Coronary artery (tissue), 2 donors: ENCODE measurements around the gene CFAP92.

Source experiments
- DNase-seq: peaks from one replicate; pipeline ENCODE4 v3.0.0-alpha.2; 2017; ENCODE audit warnings: low spot score
- H3K27ac ChIP-seq, 2 donors: fragments of 200-600 bp; sonication (generic); one replicate each; pipeline ENCODE4 v1.5.1; 2016 to 2019
- H3K4me3 ChIP-seq: fragments of 200-600 bp; sonication (generic); 2 replicates; pipeline ENCODE4 v1.5.1; 2016; ENCODE audit warnings: mild to moderate bottlenecking, moderate library complexity
- TF ChIP-seq, protein P1 (sequence below): fragments of 200-600 bp; sonication (generic); IDR thresholded peaks from one replicate; pipeline ENCODE4 v1.5.1; 2019; ENCODE audit warnings: antibody characterized with exemption

The CFAP92 gene

GRCh38 chr3:129006864-129007263, 13.0 kb upstream of the CFAP92 start:
- no peak overlapping the region for H3K27ac ChIP-seq
- H3K4me3 ChIP-seq: no peak overlapping the region
- DNase-seq: no peak
- TF ChIP-seq, protein P1, sequence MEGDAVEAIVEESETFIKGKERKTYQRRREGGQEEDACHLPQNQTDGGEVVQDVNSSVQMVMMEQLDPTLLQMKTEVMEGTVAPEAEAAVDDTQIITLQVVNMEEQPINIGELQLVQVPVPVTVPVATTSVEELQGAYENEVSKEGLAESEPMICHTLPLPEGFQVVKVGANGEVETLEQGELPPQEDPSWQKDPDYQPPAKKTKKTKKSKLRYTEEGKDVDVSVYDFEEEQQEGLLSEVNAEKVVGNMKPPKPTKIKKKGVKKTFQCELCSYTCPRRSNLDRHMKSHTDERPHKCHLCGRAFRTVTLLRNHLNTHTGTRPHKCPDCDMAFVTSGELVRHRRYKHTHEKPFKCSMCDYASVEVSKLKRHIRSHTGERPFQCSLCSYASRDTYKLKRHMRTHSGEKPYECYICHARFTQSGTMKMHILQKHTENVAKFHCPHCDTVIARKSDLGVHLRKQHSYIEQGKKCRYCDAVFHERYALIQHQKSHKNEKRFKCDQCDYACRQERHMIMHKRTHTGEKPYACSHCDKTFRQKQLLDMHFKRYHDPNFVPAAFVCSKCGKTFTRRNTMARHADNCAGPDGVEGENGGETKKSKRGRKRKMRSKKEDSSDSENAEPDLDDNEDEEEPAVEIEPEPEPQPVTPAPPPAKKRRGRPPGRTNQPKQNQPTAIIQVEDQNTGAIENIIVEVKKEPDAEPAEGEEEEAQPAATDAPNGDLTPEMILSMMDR: no peak

DNA sequence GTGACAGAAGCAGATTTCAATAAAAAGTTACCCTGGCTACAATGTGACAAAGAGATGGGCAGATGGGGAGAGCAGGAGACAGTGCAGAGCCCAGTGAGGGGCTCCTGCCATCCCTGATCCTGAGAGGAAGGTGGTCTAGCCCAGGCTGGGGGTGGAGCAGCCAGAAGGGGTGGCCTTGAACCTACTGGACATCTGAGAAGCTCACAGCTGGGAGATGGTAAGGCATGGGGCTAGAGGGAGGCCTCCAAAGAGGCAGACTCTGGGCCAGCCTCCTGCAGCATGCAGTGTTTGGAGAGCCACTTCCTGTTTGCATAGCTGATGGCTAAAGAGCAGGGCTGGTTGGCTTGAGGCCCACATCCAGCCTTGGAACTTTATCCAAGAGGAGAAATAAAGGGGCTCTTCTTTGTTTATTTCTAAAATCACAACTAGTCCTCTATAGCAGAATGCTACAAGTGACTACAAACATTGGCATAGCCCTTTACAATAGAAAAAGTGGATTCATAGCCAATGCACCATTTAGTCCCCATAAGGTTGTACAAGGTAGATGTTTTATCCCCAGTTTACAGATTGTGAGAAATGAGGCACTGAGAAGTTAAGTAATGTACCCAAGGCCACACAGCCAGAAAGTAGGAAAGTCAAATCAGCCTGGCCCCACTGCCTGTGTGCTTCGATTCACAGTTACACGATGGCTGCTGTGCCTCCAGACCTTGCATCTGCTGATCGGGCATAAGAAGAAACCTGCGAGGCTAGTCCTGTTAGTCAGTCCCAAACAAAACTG, 11.8 kb upstream of the CFAP92 start:
- no peak for DNase-seq
- H3K27ac ChIP-seq: no peak overlapping the region
- TF ChIP-seq, protein P1: no peak

GRCh38 chr3:129004639-129005295, 10.9 kb upstream of the CFAP92 start:
- no peak for DNase-seq
- Histone ChIP-seq H3K27ac (no peak overlapping the region), H3K4me3 (no peak overlapping the region)
- TF ChIP-seq, protein P1: no peak

More for the DNA sequence above, 11.8 kb upstream of the CFAP92 start:
- no peak overlapping the region for H3K4me3 ChIP-seq

GRCh38 chr3:129003578-129004112, 9.8 kb upstream of the CFAP92 start:
- TF ChIP-seq, protein P1: no peak
- H3K27ac ChIP-seq: no peak overlapping the region
- H3K4me3 ChIP-seq: peak overlapping the region; percentile 53
- DNase-seq: no peak

- peak overlapping the region; percentile 78 for H3K4me3 ChIP-seq
- TF ChIP-seq, protein P1: no peak
- DNase-seq: no peak
- H3K27ac ChIP-seq: no peak overlapping the region
These were observed 9.0 kb upstream of the CFAP92 start for GRCh38 chr3:129002573-129003569.

DNA sequence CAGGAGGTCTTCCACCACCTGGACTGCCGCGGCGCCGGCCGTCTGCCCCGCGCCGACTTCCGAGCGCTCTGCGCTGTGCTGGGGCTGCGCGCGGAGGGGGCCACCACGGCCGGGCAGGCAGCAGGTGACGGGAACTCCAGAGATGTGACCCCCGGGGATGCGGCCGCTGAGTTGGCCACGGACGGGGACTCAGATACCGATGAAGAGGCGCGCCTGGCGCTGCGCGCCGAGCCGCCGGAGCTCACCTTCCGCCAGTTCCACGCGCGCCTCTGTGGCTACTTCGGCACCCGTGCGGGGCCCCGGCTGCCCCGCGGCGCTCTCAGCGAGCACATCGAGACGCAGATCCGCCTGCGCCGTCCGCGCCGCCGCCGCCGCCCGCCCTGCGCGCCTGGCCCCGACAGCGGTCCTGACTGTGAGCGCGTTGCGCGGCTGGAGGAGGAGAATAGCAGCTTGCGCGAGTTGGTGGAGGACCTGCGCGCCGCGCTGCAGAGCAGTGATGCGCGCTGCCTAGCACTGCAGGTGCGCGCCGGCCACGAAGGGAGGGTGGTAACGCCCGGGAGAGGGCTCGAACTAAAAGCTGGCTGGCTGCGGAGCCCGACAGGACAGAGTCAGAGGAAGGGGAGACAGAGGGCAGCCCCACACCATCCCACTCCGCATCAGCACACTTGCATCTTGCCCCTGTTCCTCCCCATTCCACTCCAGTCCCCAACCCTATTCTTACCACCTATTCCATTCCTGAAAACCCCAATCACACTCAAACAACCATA, 8.1 kb upstream of the CFAP92 start:
- peak overlapping the region; percentile 78 for H3K4me3 ChIP-seq
- no peak for DNase-seq
- H3K27ac ChIP-seq: peak overlapping the region in 1 of 2 donors; percentile 69
- TF ChIP-seq, protein P1: no peak
